GM12872 (cell line): ENCODE measurements around the gene LDB2.

Experiments
- CTCF ChIP-seq: IDR thresholded peaks from 3 replicates; pipeline ENCODE4 v1.5.1; 2011; ENCODE audit warnings: low read depth, mild to moderate bottlenecking, low read length, moderate library complexity; ENCODE audit not compliant: insufficient read depth

LDB2 gene

GRCh38 chr4:16865209-16865896, 33.1 kb downstream of the LDB2 start:
- TF ChIP-seq CTCF: no peak

DNA sequence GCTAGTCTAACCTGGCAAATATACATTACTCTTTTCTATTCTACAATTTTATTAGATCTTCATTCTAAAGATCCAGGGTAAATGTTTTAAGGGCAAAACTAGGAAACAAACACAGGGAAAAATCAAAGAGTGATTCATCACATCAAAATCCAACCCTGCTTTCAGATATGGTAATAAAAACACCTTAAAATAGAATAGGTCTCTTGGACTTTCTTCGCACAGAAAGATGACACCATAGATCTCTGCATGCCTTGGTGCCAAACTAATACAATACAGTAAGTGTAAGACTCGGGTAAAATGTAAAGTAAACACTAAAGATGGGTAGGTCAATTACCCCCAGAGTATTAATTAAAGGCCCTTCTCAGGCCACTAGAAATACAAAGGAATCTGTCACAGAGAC, 34.2 kb downstream of the LDB2 start:
- no peak for TF ChIP-seq CTCF

GRCh38 chr4:16862697-16863096, 35.7 kb downstream of the LDB2 start:
- TF ChIP-seq CTCF: no peak

DNA sequence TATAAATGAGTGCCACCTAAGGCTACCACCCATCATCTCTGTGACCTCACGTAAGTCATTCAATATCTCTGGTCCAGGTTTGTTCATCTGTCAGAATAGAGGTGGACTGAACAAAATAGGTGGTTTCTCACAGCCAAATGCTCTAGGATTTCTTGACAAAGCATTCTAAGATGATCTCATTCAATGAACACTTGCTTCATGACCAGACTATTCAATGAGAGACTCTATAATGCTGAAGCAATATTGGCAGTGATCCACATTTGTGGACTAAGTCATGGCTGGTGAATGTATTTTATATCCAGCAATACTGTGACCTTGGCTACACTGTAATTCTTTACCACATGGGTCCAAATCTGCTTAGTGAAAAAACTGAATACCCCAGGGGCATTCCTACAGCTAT, 37.9 kb downstream of the LDB2 start:
- TF ChIP-seq CTCF: no peak

GRCh38 chr4:16859031-16859430, 39.4 kb downstream of the LDB2 start:
- no peak for TF ChIP-seq CTCF

DNA sequence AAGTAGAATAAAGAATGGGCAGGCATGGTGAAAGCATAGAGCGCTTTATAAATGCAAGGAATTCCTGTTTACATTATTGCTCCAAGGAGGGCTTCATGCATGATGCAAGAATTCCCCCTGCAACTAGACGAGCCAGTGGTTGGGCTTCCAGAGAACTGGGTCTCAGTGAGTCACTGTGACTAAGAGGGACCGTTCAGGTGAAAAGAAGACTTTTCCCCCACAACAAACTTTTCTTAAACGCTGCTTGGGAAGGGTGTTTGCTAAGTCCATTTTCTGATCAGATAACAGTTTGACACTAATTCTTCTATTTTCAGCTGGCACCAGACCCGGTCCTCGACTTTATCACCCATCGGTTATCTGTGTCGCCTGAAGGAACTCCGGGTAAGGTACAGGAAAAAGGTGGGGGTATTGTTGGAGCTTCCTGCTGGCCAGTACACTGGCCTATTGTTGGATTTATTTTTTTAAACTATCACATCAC, 40.1 kb downstream of the LDB2 start:
- TF ChIP-seq CTCF: no peak

DNA sequence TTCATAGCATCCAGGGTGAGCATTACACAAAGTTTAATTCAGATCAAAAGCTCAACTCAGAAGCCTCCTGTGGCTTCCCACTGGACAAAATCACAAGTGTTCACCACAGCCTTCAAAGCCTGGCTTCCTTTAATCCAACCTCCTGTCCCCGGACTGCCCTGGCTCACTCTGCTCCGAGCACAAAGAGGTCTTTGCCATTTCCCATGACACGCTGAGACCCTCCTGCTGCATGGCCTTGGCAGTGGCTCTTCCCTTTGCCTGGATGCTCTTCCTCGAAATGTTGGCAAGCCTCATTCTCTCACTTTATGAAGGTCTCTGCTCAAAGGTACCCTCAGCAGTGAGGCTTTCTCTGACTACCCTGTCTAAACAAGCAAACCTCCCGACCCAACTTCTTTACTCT, 41.0 kb downstream of the LDB2 start:
- TF ChIP-seq CTCF: no peak
